Transverse colon (tissue), 3 donors: Measurements from ENCODE around the gene RNASEH1.

Experiments used
- POLR2A ChIP-seq: fragments of 450-650 bp; IDR thresholded peaks from one replicate; pipeline ENCODE4 v1.6.1; 2016; ENCODE audit warnings: antibody characterized with exemption, mild to moderate bottlenecking, moderate library complexity
- TF ChIP-seq, protein P1 (sequence below), 5 experiments: fragments of 200-600 bp in 3 of 5; fragments of 450-650 bp in 2 of 5; sonication (generic) in 3 of 5; IDR thresholded peaks; 1 replicate in 2 of 5; 2 replicates in 3 of 5; pipeline ENCODE4 v1.5.1; 2016 to 2017; ENCODE audit warnings: antibody characterized with exemption in 5 of 5, inconsistent platforms in 3 of 5, mild to moderate bottlenecking in 2 of 5, moderate library complexity in 1 of 5

DNA sequence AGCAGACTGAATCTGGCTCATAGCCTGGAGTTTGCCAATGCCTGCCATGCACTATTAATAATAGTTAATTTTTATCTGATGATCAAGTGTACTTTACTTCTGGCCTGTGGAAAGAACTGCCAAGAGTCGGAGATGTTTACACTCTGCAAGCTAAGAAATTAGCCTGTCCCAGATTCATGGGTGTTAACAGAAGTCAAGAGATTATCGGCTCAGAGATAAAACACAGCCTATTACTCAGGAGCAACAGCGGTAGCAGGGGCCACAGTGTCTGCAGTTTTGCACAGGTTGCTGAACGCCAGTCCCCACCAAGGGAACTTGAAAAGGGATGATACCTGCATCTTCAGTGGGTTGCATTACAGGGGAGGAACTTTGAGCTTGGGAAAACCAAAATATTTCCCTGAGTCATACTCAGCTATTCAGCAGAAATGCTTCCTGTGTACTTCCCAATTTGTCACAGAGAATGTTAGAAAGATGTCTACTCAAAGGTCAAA, 34.5 kb downstream of the RNASEH1 start:
- TF ChIP-seq, protein P1, sequence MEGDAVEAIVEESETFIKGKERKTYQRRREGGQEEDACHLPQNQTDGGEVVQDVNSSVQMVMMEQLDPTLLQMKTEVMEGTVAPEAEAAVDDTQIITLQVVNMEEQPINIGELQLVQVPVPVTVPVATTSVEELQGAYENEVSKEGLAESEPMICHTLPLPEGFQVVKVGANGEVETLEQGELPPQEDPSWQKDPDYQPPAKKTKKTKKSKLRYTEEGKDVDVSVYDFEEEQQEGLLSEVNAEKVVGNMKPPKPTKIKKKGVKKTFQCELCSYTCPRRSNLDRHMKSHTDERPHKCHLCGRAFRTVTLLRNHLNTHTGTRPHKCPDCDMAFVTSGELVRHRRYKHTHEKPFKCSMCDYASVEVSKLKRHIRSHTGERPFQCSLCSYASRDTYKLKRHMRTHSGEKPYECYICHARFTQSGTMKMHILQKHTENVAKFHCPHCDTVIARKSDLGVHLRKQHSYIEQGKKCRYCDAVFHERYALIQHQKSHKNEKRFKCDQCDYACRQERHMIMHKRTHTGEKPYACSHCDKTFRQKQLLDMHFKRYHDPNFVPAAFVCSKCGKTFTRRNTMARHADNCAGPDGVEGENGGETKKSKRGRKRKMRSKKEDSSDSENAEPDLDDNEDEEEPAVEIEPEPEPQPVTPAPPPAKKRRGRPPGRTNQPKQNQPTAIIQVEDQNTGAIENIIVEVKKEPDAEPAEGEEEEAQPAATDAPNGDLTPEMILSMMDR (IDR thresholded peaks at IDR 0.05) = no peak
- TF ChIP-seq POLR2A = no peak
